22Rv1 (cell line): Measurements from ENCODE around the gene KRTAP10-11.
"Not testable (repeated sequence)": the region's sequence is repeated elsewhere in the genome, so short reads cannot be mapped to it uniquely, and the experiment has no call there.

Source experiments
- H3K27ac ChIP-seq: fragments of 450-650 bp; 2 replicates; pipeline ENCODE4 v1.5.1; 2017
- ZFX ChIP-seq: fragments of 450-650 bp; IDR thresholded peaks from 2 replicates; pipeline ENCODE4 v1.6.1; 2017; ENCODE audit warnings: antibody characterized with exemption, borderline replicate concordance
- TF ChIP-seq, protein P1 (sequence below): fragments of 450-650 bp; IDR thresholded peaks from 2 replicates; pipeline ENCODE4 v1.5.1; 2017; ENCODE audit warnings: mild to moderate bottlenecking

Gene KRTAP10-11

GRCh38 chr21:44637018-44637850 lies 9.0 kb upstream of the KRTAP10-11 start, which contains the start of gene KRTAP10-10:
KRTAP10-10 (plus strand) TSS chr21:44637356; CDS start chr21:44637418, 62 bp downstream.
- TF ChIP-seq, protein P1, sequence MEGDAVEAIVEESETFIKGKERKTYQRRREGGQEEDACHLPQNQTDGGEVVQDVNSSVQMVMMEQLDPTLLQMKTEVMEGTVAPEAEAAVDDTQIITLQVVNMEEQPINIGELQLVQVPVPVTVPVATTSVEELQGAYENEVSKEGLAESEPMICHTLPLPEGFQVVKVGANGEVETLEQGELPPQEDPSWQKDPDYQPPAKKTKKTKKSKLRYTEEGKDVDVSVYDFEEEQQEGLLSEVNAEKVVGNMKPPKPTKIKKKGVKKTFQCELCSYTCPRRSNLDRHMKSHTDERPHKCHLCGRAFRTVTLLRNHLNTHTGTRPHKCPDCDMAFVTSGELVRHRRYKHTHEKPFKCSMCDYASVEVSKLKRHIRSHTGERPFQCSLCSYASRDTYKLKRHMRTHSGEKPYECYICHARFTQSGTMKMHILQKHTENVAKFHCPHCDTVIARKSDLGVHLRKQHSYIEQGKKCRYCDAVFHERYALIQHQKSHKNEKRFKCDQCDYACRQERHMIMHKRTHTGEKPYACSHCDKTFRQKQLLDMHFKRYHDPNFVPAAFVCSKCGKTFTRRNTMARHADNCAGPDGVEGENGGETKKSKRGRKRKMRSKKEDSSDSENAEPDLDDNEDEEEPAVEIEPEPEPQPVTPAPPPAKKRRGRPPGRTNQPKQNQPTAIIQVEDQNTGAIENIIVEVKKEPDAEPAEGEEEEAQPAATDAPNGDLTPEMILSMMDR, result no peak
- TF ChIP-seq ZFX, result no peak
- H3K27ac ChIP-seq, result no peak within 1 kb of the TSS

GRCh38 chr21:44637851-44638348 lies 8.3 kb upstream of the KRTAP10-11 start:
- H3K27ac ChIP-seq, result not testable (repeated sequence)

- H3K27ac ChIP-seq, result not testable (repeated sequence)
These were observed 7.5 kb upstream of the KRTAP10-11 start for GRCh38 chr21:44638506-44639330.

DNA sequence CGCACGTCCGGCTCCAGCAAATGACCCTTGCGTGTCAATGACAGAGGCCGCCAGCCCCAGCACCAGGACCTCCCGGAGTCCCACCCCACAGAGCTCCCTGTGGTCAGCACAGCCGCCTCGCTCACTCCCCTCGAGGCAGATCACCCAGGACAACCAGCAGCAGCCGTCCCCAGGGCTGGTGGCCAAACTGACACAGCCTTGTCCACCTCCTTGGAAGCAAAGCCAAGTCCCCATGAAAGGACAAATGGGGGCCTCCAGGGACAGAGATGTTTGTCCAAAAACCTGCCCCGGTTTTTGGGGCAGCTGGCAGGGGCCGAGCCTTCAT lies 6.9 kb upstream of the KRTAP10-11 start:
- TF ChIP-seq ZFX, result no peak
- TF ChIP-seq, protein P1, result no peak
- no peak overlapping the region for H3K27ac ChIP-seq

- TF ChIP-seq, protein P1, result no peak
- TF ChIP-seq ZFX, result no peak
These were observed 5.5 kb upstream of the KRTAP10-11 start for GRCh38 chr21:44640761-44641160.

GRCh38 chr21:44643741-44644310 lies 2.4 kb upstream of the KRTAP10-11 start:
- H3K27ac ChIP-seq, result no peak overlapping the region
- TF ChIP-seq, protein P1, result no peak
- no peak for TF ChIP-seq ZFX

More at GRCh38 chr21:44640761-44641160, 5.5 kb upstream of the KRTAP10-11 start:
- H3K27ac ChIP-seq, result no peak overlapping the region

DNA sequence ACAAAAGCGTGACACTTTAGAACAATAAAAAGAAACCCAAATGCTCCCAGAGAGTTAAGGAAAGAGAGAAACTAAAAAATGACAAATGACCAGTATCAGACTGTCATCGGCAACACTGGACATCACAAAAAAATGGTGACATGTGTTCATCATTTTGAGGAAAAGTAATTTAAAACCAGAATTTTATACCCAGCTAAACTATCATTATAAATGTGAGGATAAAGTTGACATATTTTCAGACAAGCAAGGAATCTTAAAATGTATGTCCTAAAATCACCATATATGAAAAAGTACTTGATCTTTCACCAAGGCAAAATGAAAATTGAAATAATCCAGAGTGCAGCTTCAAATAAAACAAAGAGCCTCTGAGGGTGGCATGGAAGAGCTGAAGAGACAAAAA lies 1.3 kb upstream of the KRTAP10-11 start:
- H3K27ac ChIP-seq, result no peak overlapping the region
- no peak for TF ChIP-seq ZFX
- TF ChIP-seq, protein P1, result no peak

- no peak overlapping the region for H3K27ac ChIP-seq
- TF ChIP-seq ZFX, result no peak
- TF ChIP-seq, protein P1, result no peak
These were observed 973 bp downstream of the KRTAP10-11 start for GRCh38 chr21:44647222-44647552.
